ENCODE measurements around the gene EOLA1. TPM values are rescaled to one million over a fixed set of nuclear protein-coding genes. Genes with fewer than 3 reads are reported as not detected.
"Not testable (repeated sequence)": the region's sequence is repeated elsewhere in the genome, so short reads cannot be mapped to it uniquely, and the experiment has no call there.

EOLA1 gene
- polyA plus RNA-seq, 1 donor (not counting 4 experiments of a cell fraction or from before 2014, with no cell fraction given), result 9.3 TPM

- Histone ChIP-seq H3K4me3 (ENCODE audit: control insufficient read depth in 2 of 3, extremely low read depth in 1 of 3, insufficient read depth in 2 of 3, low read depth in 1 of 3, low read length in 3 of 3) (peak overlapping the region; percentile 62 to 80 (median 77)), H3K9ac (ENCODE audit: control insufficient read depth, extremely low read depth, insufficient read depth, low read length) (peak overlapping the region; percentile 72), H3K9me3 (ENCODE audit: control insufficient read depth, low read depth, low read length) (no peaks in the 10 kb centered on the region), H3K27me3 (ENCODE audit: control insufficient read depth, extremely low read depth, insufficient read depth, low read length) (no peaks in the 10 kb centered on the region), H4K20me1 (ENCODE audit: control insufficient read depth, extremely low read depth, insufficient read depth, low read length) (no peaks in the 10 kb centered on the region), H3K36me3 (ENCODE audit: control insufficient read depth in 2 of 2, extremely low read depth in 1 of 2, insufficient read depth in 2 of 2, low read length in 2 of 2) (no peaks in the 10 kb centered on the region), H3K79me2 (ENCODE audit: control insufficient read depth, insufficient read depth, low read length) (no peaks in the 10 kb centered on the region), H3K4me1 (ENCODE audit: control insufficient read depth, extremely low read depth, insufficient read depth, low read length) (peaks cover 5% of the 10 kb centered on the region), H3K9me1 (ENCODE audit: control insufficient read depth, extremely low read depth, insufficient read depth, low read length) (no peaks in the 10 kb centered on the region), H2AFZ (ENCODE audit: control insufficient read depth, low read length) (peak overlapping the region; percentile 30), H3K4me2 (ENCODE audit: control insufficient read depth, extremely low read depth, insufficient read depth, low read depth, low read length) (peak overlapping the region; percentile 75), H3K27ac (ENCODE audit: control insufficient read depth, insufficient read depth, low read length) (peak overlapping the region; percentile 78)
- dilution Hi-C loops (cut with MboI; ENCODE audit: extremely low pct_ligation_motif_present, low sequenced_read_pairs), result no loop called here
- FAIRE-seq, result no peak
- DNase-seq (ENCODE audit: low read depth, low spot score), result no peak
- no peak for TF ChIP-seq CTCF (optimal IDR thresholded peaks at IDR 0.05 in 1 of 3, IDR thresholded peaks at IDR 0.05 in 1 of 3, conservative IDR thresholded peaks at IDR 0.05 in 1 of 3; ENCODE audit: extremely low read depth in 1 of 3, insufficient read depth in 2 of 3, low read length in 3 of 3)
- TF ChIP-seq EZH2 (IDR thresholded peaks at IDR 0.05; ENCODE audit: low read length), result no peak
Measured at GRCh38 chrX:149540131-149540620, 636 bp upstream of the EOLA1 start.

GRCh38 chrX:149541521-149542047 lies 772 bp downstream of the EOLA1 start:
- Histone ChIP-seq H3K4me1 (ENCODE audit: control insufficient read depth, extremely low read depth, insufficient read depth, low read length) (peaks cover 5% of the 10 kb centered on the region), H3K79me2 (ENCODE audit: control insufficient read depth, insufficient read depth, low read length) (no peaks in the 10 kb centered on the region), H3K9me3 (ENCODE audit: control insufficient read depth, low read depth, low read length) (no peaks in the 10 kb centered on the region), H3K9ac (ENCODE audit: control insufficient read depth, extremely low read depth, insufficient read depth, low read length) (peak overlapping the region; percentile 72), H3K27ac (ENCODE audit: control insufficient read depth, insufficient read depth, low read length) (peak overlapping the region; percentile 78), H3K9me1 (ENCODE audit: control insufficient read depth, extremely low read depth, insufficient read depth, low read length) (no peaks in the 10 kb centered on the region), H2AFZ (ENCODE audit: control insufficient read depth, low read length) (no peak overlapping the region), H3K4me2 (ENCODE audit: control insufficient read depth, extremely low read depth, insufficient read depth, low read depth, low read length) (peak overlapping the region; percentile 75), H3K36me3 (ENCODE audit: control insufficient read depth in 2 of 2, extremely low read depth in 1 of 2, insufficient read depth in 2 of 2, low read length in 2 of 2) (no peaks in the 10 kb centered on the region), H4K20me1 (ENCODE audit: control insufficient read depth, extremely low read depth, insufficient read depth, low read length) (no peaks in the 10 kb centered on the region), H3K4me3 (ENCODE audit: control insufficient read depth in 2 of 3, extremely low read depth in 1 of 3, insufficient read depth in 2 of 3, low read depth in 1 of 3, low read length in 3 of 3) (peak overlapping the region; percentile 62 to 80 (median 77)), H3K27me3 (ENCODE audit: control insufficient read depth, extremely low read depth, insufficient read depth, low read length) (no peaks in the 10 kb centered on the region)
- TF ChIP-seq EZH2 (IDR thresholded peaks at IDR 0.05; ENCODE audit: low read length) (no peak), CTCF (optimal IDR thresholded peaks at IDR 0.05 in 1 of 3, IDR thresholded peaks at IDR 0.05 in 1 of 3, conservative IDR thresholded peaks at IDR 0.05 in 1 of 3; ENCODE audit: extremely low read depth in 1 of 3, insufficient read depth in 2 of 3, low read length in 3 of 3) (no peak)
- FAIRE-seq, result no peak
- dilution Hi-C loops (cut with MboI; ENCODE audit: extremely low pct_ligation_motif_present, low sequenced_read_pairs), result no loop called here
- DNase-seq (ENCODE audit: low read depth, low spot score), result no peak

GRCh38 chrX:149545545-149546543 lies 5.0 kb downstream of the EOLA1 start:
- H3K27me3 ChIP-seq (ENCODE audit: control insufficient read depth, extremely low read depth, insufficient read depth, low read length); H3K4me3 ChIP-seq (ENCODE audit: control insufficient read depth in 2 of 3, extremely low read depth in 1 of 3, insufficient read depth in 2 of 3, low read depth in 1 of 3, low read length in 3 of 3); dilution Hi-C loops (cut with MboI; ENCODE audit: extremely low pct_ligation_motif_present, low sequenced_read_pairs); H3K9ac ChIP-seq (ENCODE audit: control insufficient read depth, extremely low read depth, insufficient read depth, low read length); H3K9me3 ChIP-seq (ENCODE audit: control insufficient read depth, low read depth, low read length); DNase-seq (ENCODE audit: low read depth, low spot score); FAIRE-seq; H2AFZ ChIP-seq (ENCODE audit: control insufficient read depth, low read length); H3K9me1 ChIP-seq (ENCODE audit: control insufficient read depth, extremely low read depth, insufficient read depth, low read length); H3K4me1 ChIP-seq (ENCODE audit: control insufficient read depth, extremely low read depth, insufficient read depth, low read length); H3K4me2 ChIP-seq (ENCODE audit: control insufficient read depth, extremely low read depth, insufficient read depth, low read depth, low read length); H3K27ac ChIP-seq (ENCODE audit: control insufficient read depth, insufficient read depth, low read length); H3K36me3 ChIP-seq (ENCODE audit: control insufficient read depth in 2 of 2, extremely low read depth in 1 of 2, insufficient read depth in 2 of 2, low read length in 2 of 2); H3K79me2 ChIP-seq (ENCODE audit: control insufficient read depth, insufficient read depth, low read length); H4K20me1 ChIP-seq (ENCODE audit: control insufficient read depth, extremely low read depth, insufficient read depth, low read length): not testable (repeated sequence)
